Cardiac muscle cell (in vitro differentiated cells and primary cell): ENCODE results near the gene FUNDC1. TPM values are rescaled to one million over a fixed set of nuclear protein-coding genes. Genes with fewer than 3 reads are reported as not detected.
"Not testable (repeated sequence)": the region's sequence is repeated elsewhere in the genome, so short reads cannot be mapped to it uniquely, and the experiment has no call there.

Experiments
- DNase-seq, 2 donors: peaks; one replicate each; pipeline versions ENCODE4 v3.0.0 to v3.0.0-alpha.2; 2010 to 2017; ENCODE audit warnings: low read depth in 1 of 2, low spot score in 1 of 2
- H3K27ac ChIP-seq: fragments of 200-600 bp; sonication (generic); 2 replicates; pipeline ENCODE4 v1.5.1; 2016
- H3K27me3 ChIP-seq: fragments of 200-600 bp; sonication (generic); 2 replicates; pipeline ENCODE4 v1.6.0; 2016; ENCODE audit warnings: control low read depth
- H3K36me3 ChIP-seq: fragments of 200-600 bp; sonication (generic); 2 replicates; pipeline ENCODE4 v1.5.1; 2016; ENCODE audit warnings: control low read depth
- H3K4me1 ChIP-seq: fragments of 200-600 bp; sonication (generic); 2 replicates; pipeline ENCODE4 v1.8.1; 2017; ENCODE audit warnings: low read depth, mild to moderate bottlenecking, mixed run types
- H3K4me3 ChIP-seq: fragments of 200-600 bp; sonication (generic); 2 replicates; pipeline ENCODE4 v1.5.1; 2016; ENCODE audit warnings: mild to moderate bottlenecking
- H3K9me3 ChIP-seq: fragments of 200-600 bp; sonication (generic); 2 replicates; pipeline ENCODE4 v1.5.1; 2017; ENCODE audit warnings: low read depth, mild to moderate bottlenecking, control low read depth
- CTCF ChIP-seq: IDR thresholded peaks from 2 replicates; pipeline ENCODE4 v1.5.1; 2012; ENCODE audit warnings: low read depth, mild to moderate bottlenecking, low read length
- polyA plus RNA-seq: library from polyadenylated mRNA; unstranded; fragments of >200 nt; fragmentation: Nextera tagmentation; extraction: Ambion mirVana; gene quantifications from 2 replicates; pipeline ENCODE4 v1.2.1, GENCODE V29; 2016
- total RNA-seq: library from RNA; depleted of rRNA; stranded (reverse); fragments of >200 nt; gene quantifications from 2 replicates; pipeline ENCODE4 v1.2.3, GENCODE V29; 2016

The FUNDC1 gene
- total and polyA plus RNA-seq, 2 experiments from 2014 or later, result 17.8 to 37.9 TPM

- H3K27ac ChIP-seq, result no peak overlapping the region
- no peak for TF ChIP-seq CTCF
- H3K4me3 ChIP-seq, result no peak overlapping the region
- no peak for DNase-seq
- no peaks in the 10 kb centered on the region for H3K4me1 ChIP-seq
- no peaks in the 10 kb centered on the region for H3K9me3 ChIP-seq
- no peaks in the 10 kb centered on the region for H3K27me3 ChIP-seq
- no peaks in the 10 kb centered on the region for H3K36me3 ChIP-seq
Measured at GRCh38 chrX:44569122-44569521, 26.5 kb upstream of the FUNDC1 start.

- H3K4me1 ChIP-seq, result no peaks in the 10 kb centered on the region
- H3K27ac ChIP-seq, result no peak overlapping the region
- H3K36me3 ChIP-seq, result no peaks in the 10 kb centered on the region
- no peaks in the 10 kb centered on the region for H3K9me3 ChIP-seq
- no peaks in the 10 kb centered on the region for H3K27me3 ChIP-seq
- TF ChIP-seq CTCF, result no peak
- H3K4me3 ChIP-seq, result no peak overlapping the region
- DNase-seq, result peak in 1 of 2 donors; percentile 51
Measured at GRCh38 chrX:44568196-44568595, 25.5 kb upstream of the FUNDC1 start.

- H3K27me3 ChIP-seq, H3K4me1 ChIP-seq, H3K36me3 ChIP-seq, H3K27ac ChIP-seq, H3K9me3 ChIP-seq, H3K4me3 ChIP-seq, DNase-seq: not testable (repeated sequence)
Measured at GRCh38 chrX:44561896-44562295, 19.2 kb upstream of the FUNDC1 start.

GRCh38 chrX:44550563-44550962, 7.9 kb upstream of the FUNDC1 start:
- TF ChIP-seq CTCF, result no peak
- H3K9me3 ChIP-seq, result no peaks in the 10 kb centered on the region
- no peak overlapping the region for H3K27ac ChIP-seq
- H3K36me3 ChIP-seq, result no peaks in the 10 kb centered on the region
- no peak overlapping the region for H3K4me3 ChIP-seq
- no peaks in the 10 kb centered on the region for H3K4me1 ChIP-seq
- DNase-seq, result no peak
- no peaks in the 10 kb centered on the region for H3K27me3 ChIP-seq

GRCh38 chrX:44545454-44545853, 2.8 kb upstream of the FUNDC1 start:
- not testable (repeated sequence) for H3K9me3 ChIP-seq, H3K27ac ChIP-seq, H3K27me3 ChIP-seq, DNase-seq, H3K36me3 ChIP-seq, H3K4me1 ChIP-seq, H3K4me3 ChIP-seq

GRCh38 chrX:44544036-44544435, 1.4 kb upstream of the FUNDC1 start:
- no peak overlapping the region for H3K4me3 ChIP-seq
- H3K9me3 ChIP-seq, result no peaks in the 10 kb centered on the region
- no peaks in the 10 kb centered on the region for H3K4me1 ChIP-seq
- no peak for TF ChIP-seq CTCF
- DNase-seq, result no peak
- no peaks in the 10 kb centered on the region for H3K27me3 ChIP-seq
- H3K27ac ChIP-seq, result no peak overlapping the region
- H3K36me3 ChIP-seq, result no peaks in the 10 kb centered on the region

- Histone ChIP-seq H3K4me3 (no peak overlapping the region), H3K9me3 (no peaks in the 10 kb centered on the region), H3K27me3 (no peaks in the 10 kb centered on the region), H3K27ac (no peak overlapping the region), H3K4me1 (no peaks in the 10 kb centered on the region), H3K36me3 (no peaks in the 10 kb centered on the region)
- TF ChIP-seq CTCF, result no peak
- DNase-seq, result no peak
Measured at GRCh38 chrX:44536198-44536597, 6.5 kb downstream of the FUNDC1 start.
